Measurements from ENCODE around the gene NRROS.

NRROS gene

DNA sequence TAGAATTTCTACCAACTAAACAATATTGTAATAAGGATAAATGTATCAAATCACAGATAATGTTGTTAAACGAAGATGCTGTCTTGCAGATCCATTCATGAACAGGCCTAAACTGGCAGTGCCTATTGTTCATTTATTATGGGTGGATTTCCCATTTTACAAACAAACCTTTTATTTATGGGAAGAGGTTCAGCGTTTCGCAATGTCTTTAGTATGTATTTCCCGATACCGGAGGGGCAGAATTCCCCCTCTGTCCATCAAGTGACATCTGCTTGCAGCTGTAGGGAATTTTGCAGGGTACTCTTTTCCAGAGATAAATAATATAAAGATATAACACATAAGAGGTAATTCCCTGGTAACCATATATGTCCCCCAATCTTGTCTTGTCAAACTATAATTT, 66.8 kb downstream of the NRROS start:
- H3K4me3 ChIP-seq (replicated peaks in 1 of 2; ENCODE audit: low read depth in 2 of 2, low read length in 2 of 2): no peak overlapping the region
- TF ChIP-seq, protein P1, sequence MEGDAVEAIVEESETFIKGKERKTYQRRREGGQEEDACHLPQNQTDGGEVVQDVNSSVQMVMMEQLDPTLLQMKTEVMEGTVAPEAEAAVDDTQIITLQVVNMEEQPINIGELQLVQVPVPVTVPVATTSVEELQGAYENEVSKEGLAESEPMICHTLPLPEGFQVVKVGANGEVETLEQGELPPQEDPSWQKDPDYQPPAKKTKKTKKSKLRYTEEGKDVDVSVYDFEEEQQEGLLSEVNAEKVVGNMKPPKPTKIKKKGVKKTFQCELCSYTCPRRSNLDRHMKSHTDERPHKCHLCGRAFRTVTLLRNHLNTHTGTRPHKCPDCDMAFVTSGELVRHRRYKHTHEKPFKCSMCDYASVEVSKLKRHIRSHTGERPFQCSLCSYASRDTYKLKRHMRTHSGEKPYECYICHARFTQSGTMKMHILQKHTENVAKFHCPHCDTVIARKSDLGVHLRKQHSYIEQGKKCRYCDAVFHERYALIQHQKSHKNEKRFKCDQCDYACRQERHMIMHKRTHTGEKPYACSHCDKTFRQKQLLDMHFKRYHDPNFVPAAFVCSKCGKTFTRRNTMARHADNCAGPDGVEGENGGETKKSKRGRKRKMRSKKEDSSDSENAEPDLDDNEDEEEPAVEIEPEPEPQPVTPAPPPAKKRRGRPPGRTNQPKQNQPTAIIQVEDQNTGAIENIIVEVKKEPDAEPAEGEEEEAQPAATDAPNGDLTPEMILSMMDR (IDR thresholded peaks at IDR 0.05; ENCODE audit: low read depth, low read length): no peak
- no peak for DNase-seq (ENCODE audit: low read depth in 2 of 2)

DNA sequence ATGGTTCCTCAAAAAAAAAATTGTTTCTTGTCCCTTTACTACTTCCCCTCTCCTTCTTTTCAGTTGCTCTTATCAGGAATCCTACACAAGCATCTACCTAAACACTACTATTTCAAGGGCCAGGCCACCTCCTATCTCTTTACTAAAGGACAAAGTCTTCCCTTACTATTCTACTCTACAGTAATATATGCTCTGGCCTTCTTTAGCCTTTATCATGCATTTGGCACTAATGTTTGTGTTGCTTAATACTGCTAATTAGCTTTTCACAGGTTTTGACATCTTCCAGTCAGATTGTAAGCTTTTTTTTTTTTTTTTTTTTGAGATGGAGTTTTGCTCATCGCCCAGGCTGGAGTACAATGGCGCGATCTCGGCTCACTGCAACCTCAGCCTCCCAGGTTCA, 67.2 kb downstream of the NRROS start:
- H3K4me3 ChIP-seq (replicated peaks in 1 of 2; ENCODE audit: low read depth in 2 of 2, low read length in 2 of 2): no peak overlapping the region
- no peak for DNase-seq (ENCODE audit: low read depth in 2 of 2)
- TF ChIP-seq, protein P1 (IDR thresholded peaks at IDR 0.05; ENCODE audit: low read depth, low read length): no peak

DNA sequence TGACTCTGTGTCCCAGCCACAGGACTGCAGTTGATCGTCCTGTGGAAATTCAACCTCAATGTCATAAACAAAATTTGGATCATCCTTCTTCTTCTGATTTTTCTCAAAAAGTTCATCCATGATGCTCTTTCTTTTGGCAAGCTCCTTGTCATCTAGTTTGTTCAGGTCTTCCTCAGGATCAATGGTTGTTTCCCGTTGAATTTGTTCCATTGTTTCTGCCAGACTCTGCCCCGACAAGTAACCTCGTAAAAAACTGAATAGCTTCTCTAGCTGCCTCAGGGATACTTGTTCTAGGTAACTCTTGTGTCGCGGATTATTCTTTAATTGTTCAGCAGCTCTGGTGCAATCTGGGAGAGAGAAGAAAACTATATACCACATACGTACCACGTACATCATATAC, 68.1 kb downstream of the NRROS start:
- TF ChIP-seq, protein P1 (IDR thresholded peaks at IDR 0.05; ENCODE audit: low read depth, low read length): no peak

DNA sequence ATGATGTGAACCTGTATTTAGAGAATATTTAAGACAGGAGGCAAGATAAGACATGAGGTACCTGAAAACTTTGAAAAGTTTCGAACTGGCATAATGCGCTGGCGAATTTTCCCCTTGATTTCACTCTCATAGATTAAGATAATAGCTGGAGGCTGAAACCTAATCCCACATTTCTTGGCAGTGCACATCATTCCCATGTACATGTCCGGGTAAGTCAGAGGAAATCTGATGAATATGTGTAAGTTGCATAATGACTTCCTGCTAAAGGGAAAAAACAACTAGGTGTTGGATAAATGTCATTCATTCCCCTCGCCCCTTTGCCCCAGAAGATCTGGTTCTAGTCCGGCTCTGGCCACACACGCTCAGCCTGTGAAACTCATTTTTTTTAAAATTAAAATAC, 69.0 kb downstream of the NRROS start:
- no peak overlapping the region for H3K4me3 ChIP-seq (replicated peaks in 1 of 2; ENCODE audit: low read depth in 2 of 2, low read length in 2 of 2)
- DNase-seq (ENCODE audit: low read depth in 2 of 2): peak; percentile 11 to 31
- TF ChIP-seq, protein P1 (IDR thresholded peaks at IDR 0.05; ENCODE audit: low read depth, low read length): no peak

More for the DNA sequence above, 68.1 kb downstream of the NRROS start:
- H3K4me3 ChIP-seq (replicated peaks in 1 of 2; ENCODE audit: low read depth in 2 of 2, low read length in 2 of 2): no peak overlapping the region
- no peak for DNase-seq (ENCODE audit: low read depth in 2 of 2)
